HPDE6-E6E7 (cell line): Measurements from ENCODE around the gene TFCP2.

Source experiments
- DNase-seq: peaks from one replicate; pipeline ENCODE4 v3.0.0; 2011; ENCODE audit warnings: missing footprints; ENCODE audit errors: extremely low spot score

Gene TFCP2

GRCh38 chr12:51197736-51198567, 25.0 kb upstream of the TFCP2 start:
- no peak for DNase-seq

- DNase-seq, result no peak
Measured at GRCh38 chr12:51196547-51196946, 23.6 kb upstream of the TFCP2 start.

GRCh38 chr12:51195841-51196240, 22.9 kb upstream of the TFCP2 start:
- no peak for DNase-seq

- DNase-seq, result no peak
Measured at GRCh38 chr12:51192284-51192671, 19.3 kb upstream of the TFCP2 start.

- no peak for DNase-seq
Measured at GRCh38 chr12:51191516-51192283, 18.8 kb upstream of the TFCP2 start.

- DNase-seq, result no peak
Measured at GRCh38 chr12:51190820-51191219, 17.9 kb upstream of the TFCP2 start.

- DNase-seq, result no peak
Measured at GRCh38 chr12:51189790-51190355, 16.9 kb upstream of the TFCP2 start.

- no peak for DNase-seq
Measured at GRCh38 chr12:51188359-51189051, 15.6 kb upstream of the TFCP2 start.

GRCh38 chr12:51187370-51187987, 14.5 kb upstream of the TFCP2 start:
- DNase-seq, result no peak

- no peak for DNase-seq
Measured at GRCh38 chr12:51186465-51187085, 13.6 kb upstream of the TFCP2 start.

GRCh38 chr12:51185171-51185717, 12.3 kb upstream of the TFCP2 start:
- no peak for DNase-seq

GRCh38 chr12:51183816-51184215, 10.9 kb upstream of the TFCP2 start:
- DNase-seq, result no peak

- no peak for DNase-seq
Measured at GRCh38 chr12:51183349-51183748, 10.4 kb upstream of the TFCP2 start.

- DNase-seq, result no peak
Measured at GRCh38 chr12:51181558-51181957, 8.6 kb upstream of the TFCP2 start.

GRCh38 chr12:51177897-51178296, 5.0 kb upstream of the TFCP2 start:
- no peak for DNase-seq

- DNase-seq, result no peak
Measured at GRCh38 chr12:51174501-51174900, 1.6 kb upstream of the TFCP2 start.

- no peak for DNase-seq
Measured at GRCh38 chr12:51171884-51172514, 936 bp downstream of the TFCP2 start.

GRCh38 chr12:51163795-51164194, 9.1 kb downstream of the TFCP2 start:
- DNase-seq, result no peak

GRCh38 chr12:51162217-51162616, 10.7 kb downstream of the TFCP2 start:
- DNase-seq, result no peak

GRCh38 chr12:51160814-51161459, 12.0 kb downstream of the TFCP2 start:
- DNase-seq, result no peak
